Measurements from ENCODE around the gene TRIP4. TPM values are rescaled to one million over a fixed set of nuclear protein-coding genes. Genes with fewer than 3 reads are reported as not detected.

Gene TRIP4
- total and polyA plus RNA-seq, 9 of the 15 experiments (the other 6 are each of a cell fraction or from before 2014, with no cell fraction given): 7.6 to 23.3 (median 16.7) TPM

GRCh38 chr15:64387562-64388168, at the start of gene TRIP4 (continued):
- 0 out of 2 replicates have a peak, but pooled peaks have one; percentile 83 for TF ChIP-seq ZNF609 (CRISPR knock-in tag; IDR thresholded peaks at IDR 0.05; ENCODE audit: borderline replicate concordance)
- TF ChIP-seq ATF4 (CRISPR knock-in tag; IDR thresholded peaks at IDR 0.05): no peak
- TF ChIP-seq SRSF7 (optimal IDR thresholded peaks at IDR 0.05; ENCODE audit: low read depth, low read length): no peak
- TF ChIP-seq IFI16 (CRISPR knock-in tag; IDR thresholded peaks at IDR 0.05): peak; percentile 22; the same call in 1 of the 2 replicates
- TF ChIP-seq POLR2A (conservative IDR thresholded peaks at IDR 0.05): peak; percentile 91
- 0 out of 2 replicates have a peak, but pooled peaks have one; percentile 69 for TF ChIP-seq KAT8 (IDR thresholded peaks at IDR 0.05; ENCODE audit: low read depth)
- TF ChIP-seq PHF20 (IDR thresholded peaks at IDR 0.05; ENCODE audit: partially characterized antibody): peak; percentile 100
- peak; percentile 65 for TF ChIP-seq ASH1L (IDR thresholded peaks at IDR 0.05; ENCODE audit: borderline replicate concordance, low read depth, partially characterized antibody)
- no peak for TF ChIP-seq ZNF830 (CRISPR knock-in tag; IDR thresholded peaks at IDR 0.05)
- TF ChIP-seq ZNF197 (CRISPR knock-in tag; IDR thresholded peaks at IDR 0.05; ENCODE audit: low read depth): 0 out of 2 replicates have a peak, but pooled peaks have one; percentile 35
- no peak for TF ChIP-seq NR0B1 (IDR thresholded peaks at IDR 0.05; ENCODE audit: partially characterized antibody)
- peak; percentile 74 to 77; a peak in 3 of 4 replicates for TF ChIP-seq UBTF (IDR thresholded peaks at IDR 0.05; ENCODE audit: borderline replicate concordance in 1 of 2, low read depth in 2 of 2, low read length in 2 of 2)
- TF ChIP-seq HIVEP1 (CRISPR knock-in tag; IDR thresholded peaks at IDR 0.05): no peak

All from K562 (cell line).